GM12864 (cell line): Measurements from ENCODE around the gene MXI1.

Experiments
- DNase-seq: peaks from one replicate; pipeline ENCODE4 v3.0.0-alpha.2; 2011; ENCODE audit warnings: low read depth
- H3K4me3 ChIP-seq: 2 replicates; pipeline ENCODE4 v1.5.1; 2011; ENCODE audit warnings: mild to moderate bottlenecking, low read depth, low read length, control low read depth
- TF ChIP-seq, protein P1 (sequence below): IDR thresholded peaks from 2 replicates; pipeline ENCODE4 v1.5.1; 2011; ENCODE audit warnings: low read depth, mild to moderate bottlenecking, moderate library complexity, low read length, control low read depth, inconsistent platforms; ENCODE audit errors: missing control alignments

The MXI1 gene

GRCh38 chr10:110276603-110277002, 69.2 kb downstream of the MXI1 start:
- TF ChIP-seq, protein P1, sequence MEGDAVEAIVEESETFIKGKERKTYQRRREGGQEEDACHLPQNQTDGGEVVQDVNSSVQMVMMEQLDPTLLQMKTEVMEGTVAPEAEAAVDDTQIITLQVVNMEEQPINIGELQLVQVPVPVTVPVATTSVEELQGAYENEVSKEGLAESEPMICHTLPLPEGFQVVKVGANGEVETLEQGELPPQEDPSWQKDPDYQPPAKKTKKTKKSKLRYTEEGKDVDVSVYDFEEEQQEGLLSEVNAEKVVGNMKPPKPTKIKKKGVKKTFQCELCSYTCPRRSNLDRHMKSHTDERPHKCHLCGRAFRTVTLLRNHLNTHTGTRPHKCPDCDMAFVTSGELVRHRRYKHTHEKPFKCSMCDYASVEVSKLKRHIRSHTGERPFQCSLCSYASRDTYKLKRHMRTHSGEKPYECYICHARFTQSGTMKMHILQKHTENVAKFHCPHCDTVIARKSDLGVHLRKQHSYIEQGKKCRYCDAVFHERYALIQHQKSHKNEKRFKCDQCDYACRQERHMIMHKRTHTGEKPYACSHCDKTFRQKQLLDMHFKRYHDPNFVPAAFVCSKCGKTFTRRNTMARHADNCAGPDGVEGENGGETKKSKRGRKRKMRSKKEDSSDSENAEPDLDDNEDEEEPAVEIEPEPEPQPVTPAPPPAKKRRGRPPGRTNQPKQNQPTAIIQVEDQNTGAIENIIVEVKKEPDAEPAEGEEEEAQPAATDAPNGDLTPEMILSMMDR: no peak
- H3K4me3 ChIP-seq: no peak overlapping the region
- no peak for DNase-seq

GRCh38 chr10:110277591-110277990, 70.2 kb downstream of the MXI1 start:
- TF ChIP-seq, protein P1: no peak
- DNase-seq: no peak
- no peak overlapping the region for H3K4me3 ChIP-seq

DNA sequence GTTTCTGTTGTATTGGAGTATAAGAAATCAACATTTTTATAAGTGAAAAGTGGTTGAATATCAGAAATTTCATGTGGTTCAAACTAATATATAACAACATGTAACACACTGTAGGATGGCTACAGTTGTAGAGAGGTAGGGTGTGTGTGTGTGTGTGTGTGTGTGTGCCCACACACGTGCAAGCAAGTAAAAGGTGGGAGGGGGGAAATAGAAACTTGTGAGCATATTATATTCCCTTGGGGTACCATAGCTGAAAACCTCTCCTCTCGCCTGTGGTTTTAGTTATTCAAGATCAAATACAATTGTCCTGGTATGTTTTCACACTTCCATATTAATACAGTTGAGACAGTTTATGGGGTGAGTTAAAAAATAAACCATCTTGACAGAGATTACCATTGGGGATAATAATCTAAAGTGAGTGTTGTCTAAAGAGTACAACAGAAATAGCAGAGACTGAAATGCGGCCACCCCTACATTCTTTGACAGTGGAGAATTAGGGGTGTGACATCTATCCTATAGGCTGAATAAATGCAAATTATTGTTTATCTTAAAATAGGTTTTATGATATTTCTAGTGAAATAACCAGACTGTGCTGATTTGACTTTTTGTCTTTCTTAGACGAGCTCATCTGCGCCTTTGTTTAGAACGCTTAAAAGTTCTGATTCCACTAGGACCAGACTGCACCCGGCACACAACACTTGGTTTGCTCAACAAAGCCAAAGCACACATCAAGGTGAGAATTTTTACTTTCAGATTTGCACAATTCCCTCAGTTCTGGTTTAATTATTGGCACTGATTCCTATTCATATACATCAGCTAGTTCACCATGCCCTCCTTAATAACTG, 71.4 kb downstream of the MXI1 start:
- TF ChIP-seq, protein P1: no peak
- no peak for DNase-seq
- no peak overlapping the region for H3K4me3 ChIP-seq

GRCh38 chr10:110279407-110279986, 72.1 kb downstream of the MXI1 start:
- H3K4me3 ChIP-seq: no peak overlapping the region
- TF ChIP-seq, protein P1: peak; percentile 57
- peak; percentile 22 for DNase-seq

DNA sequence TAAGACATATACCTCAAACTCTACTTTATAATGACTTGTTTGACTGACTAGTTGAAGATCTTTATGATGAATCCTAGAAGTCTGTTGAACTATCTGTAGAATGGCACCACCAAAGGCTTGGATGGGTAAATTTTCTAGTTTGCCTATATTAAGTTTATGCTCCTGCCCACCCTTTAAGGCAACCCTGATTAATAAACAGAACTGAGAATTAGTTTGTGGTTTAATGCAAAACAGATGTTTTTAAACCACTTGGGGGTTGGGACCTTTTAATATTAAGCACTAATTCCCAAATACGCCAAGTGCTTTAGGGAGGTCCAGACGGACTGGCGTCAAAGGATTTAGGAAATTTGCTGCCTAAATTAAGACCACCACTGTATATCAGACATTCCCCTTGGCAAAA, 76.9 kb downstream of the MXI1 start:
- no peak for DNase-seq
- TF ChIP-seq, protein P1: no peak
- H3K4me3 ChIP-seq: no peak overlapping the region

GRCh38 chr10:110285501-110285900, 78.1 kb downstream of the MXI1 start:
- H3K4me3 ChIP-seq: no peak overlapping the region
- DNase-seq: no peak
- TF ChIP-seq, protein P1: no peak
